ENCODE results near the gene GOLGA3. TPM values are rescaled to one million over a fixed set of nuclear protein-coding genes. Genes with fewer than 3 reads are reported as not detected.

GOLGA3 gene
- total RNA-seq, 1 experiment from 2014 or later, result 86.9 TPM

DNA sequence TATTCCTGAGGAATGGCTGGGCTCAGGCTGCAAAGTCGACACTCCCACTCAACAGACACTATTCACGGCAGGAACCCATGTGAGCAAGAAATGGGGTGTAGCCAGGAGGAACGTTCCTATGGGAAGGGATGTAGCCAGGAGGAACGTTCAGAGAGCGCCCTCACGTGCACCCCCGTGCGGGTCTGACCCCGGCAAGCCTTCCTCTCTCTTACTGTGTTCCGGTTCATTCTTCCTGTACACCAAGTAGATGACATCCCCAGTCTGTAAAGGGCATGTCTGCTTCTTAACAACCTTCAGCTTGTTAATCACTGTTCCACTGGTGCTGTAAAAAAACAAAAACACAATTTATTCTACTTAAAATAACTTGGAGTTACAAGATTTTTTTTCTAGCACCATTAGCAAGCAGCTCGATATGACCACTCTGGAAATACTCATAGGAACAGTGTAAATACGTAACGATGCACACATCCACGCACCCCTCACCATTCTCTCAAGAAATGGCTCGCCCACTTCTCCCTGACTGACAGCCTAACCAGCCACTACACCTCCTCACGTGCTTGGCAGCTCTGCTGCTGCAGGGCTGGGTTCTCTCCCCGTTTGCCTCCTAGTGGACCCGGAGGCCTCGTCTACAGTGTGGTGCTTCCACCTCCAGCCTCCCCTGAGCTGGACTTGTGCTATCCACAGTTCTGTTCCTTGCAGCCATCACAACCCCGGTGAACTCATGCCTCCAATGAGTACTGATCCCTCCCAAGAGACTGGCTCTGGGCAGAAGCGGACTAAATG is 43.6 kb upstream of the GOLGA3 start:
- Histone ChIP-seq H2AFZ (ENCODE audit: low read length) (no peak overlapping the region), H3K9me3 (ENCODE audit: low read length) (no peaks in the 10 kb centered on the region), H3K9ac (ENCODE audit: low read length) (no peak overlapping the region), H3K4me1 (ENCODE audit: insufficient read depth, low read length) (no peaks in the 10 kb centered on the region), H3K27me3 (ENCODE audit: low read length) (no peaks in the 10 kb centered on the region), H3F3A (ENCODE audit: low read length, unreplicated experiment) (no peaks in the 10 kb centered on the region), H3K4me3 (ENCODE audit: low read length) (no peak overlapping the region), H3K36me3 (ENCODE audit: low read depth, low read length) (peaks cover 32% of the 10 kb centered on the region), H4K20me1 (ENCODE audit: low read length) (no peaks in the 10 kb centered on the region), H3K79me2 (ENCODE audit: low read length) (no peaks in the 10 kb centered on the region), H3K9me2 (replicated peaks; ENCODE audit: low read length) (no peaks in the 10 kb centered on the region), H3K27ac (ENCODE audit: low read length) (no peak overlapping the region), H3K4me2 (ENCODE audit: low read length) (no peak overlapping the region)
- DNase-seq (no peak), ATAC-seq (no peak)
- ChIA-PET CTCF (no interaction called here), POLR2A (ENCODE audit: unreplicated experiment) (no interaction called here)
- TF ChIP-seq, protein P1, sequence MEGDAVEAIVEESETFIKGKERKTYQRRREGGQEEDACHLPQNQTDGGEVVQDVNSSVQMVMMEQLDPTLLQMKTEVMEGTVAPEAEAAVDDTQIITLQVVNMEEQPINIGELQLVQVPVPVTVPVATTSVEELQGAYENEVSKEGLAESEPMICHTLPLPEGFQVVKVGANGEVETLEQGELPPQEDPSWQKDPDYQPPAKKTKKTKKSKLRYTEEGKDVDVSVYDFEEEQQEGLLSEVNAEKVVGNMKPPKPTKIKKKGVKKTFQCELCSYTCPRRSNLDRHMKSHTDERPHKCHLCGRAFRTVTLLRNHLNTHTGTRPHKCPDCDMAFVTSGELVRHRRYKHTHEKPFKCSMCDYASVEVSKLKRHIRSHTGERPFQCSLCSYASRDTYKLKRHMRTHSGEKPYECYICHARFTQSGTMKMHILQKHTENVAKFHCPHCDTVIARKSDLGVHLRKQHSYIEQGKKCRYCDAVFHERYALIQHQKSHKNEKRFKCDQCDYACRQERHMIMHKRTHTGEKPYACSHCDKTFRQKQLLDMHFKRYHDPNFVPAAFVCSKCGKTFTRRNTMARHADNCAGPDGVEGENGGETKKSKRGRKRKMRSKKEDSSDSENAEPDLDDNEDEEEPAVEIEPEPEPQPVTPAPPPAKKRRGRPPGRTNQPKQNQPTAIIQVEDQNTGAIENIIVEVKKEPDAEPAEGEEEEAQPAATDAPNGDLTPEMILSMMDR (conservative IDR thresholded peaks at IDR 0.05; ENCODE audit: low read depth, low read length), result no peak
- TF ChIP-seq EZH2phosphoT487 (IDR thresholded peaks at IDR 0.05; ENCODE audit: borderline replicate concordance, low read length) (no peak), EZH2 (IDR thresholded peaks at IDR 0.05; ENCODE audit: low read length, unreplicated experiment) (no peak)
- intact Hi-C loops (cut with micrococcal nuclease), result no loop called here
- no TSS peak for BruUV-seq (replicated peaks)

DNA sequence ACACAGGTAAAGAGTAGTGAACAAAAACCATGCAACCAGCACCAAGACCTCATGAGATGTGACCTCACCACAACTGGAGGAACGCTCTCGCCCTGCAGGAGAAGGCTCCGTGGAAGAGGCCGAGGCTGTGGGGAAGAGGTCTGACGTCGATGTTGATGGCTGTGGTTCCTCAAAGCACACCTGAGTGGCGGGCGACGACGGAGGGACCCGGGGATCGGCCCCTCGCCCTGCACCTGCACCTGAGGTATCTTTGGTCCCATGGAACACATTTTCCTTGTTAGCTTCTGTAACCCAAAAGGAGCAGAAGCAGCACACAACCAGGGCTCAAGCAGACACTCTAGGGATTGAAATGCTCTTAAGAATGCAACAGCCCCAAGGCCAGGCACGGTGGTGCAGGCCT is 40.9 kb upstream of the GOLGA3 start:
- no peaks in the 10 kb centered on the region for H3K9me3 ChIP-seq (ENCODE audit: low read length)
- no peak for ATAC-seq
- H3K4me1 ChIP-seq (ENCODE audit: insufficient read depth, low read length), result no peaks in the 10 kb centered on the region
- H3K27me3 ChIP-seq (ENCODE audit: low read length), result no peaks in the 10 kb centered on the region
- POLR2A ChIA-PET (ENCODE audit: unreplicated experiment), result no interaction called here
- no peak overlapping the region for H2AFZ ChIP-seq (ENCODE audit: low read length)
- TF ChIP-seq, protein P1 (conservative IDR thresholded peaks at IDR 0.05; ENCODE audit: low read depth, low read length), result no peak
- TF ChIP-seq EZH2phosphoT487 (IDR thresholded peaks at IDR 0.05; ENCODE audit: borderline replicate concordance, low read length) (no peak), EZH2 (IDR thresholded peaks at IDR 0.05; ENCODE audit: low read length, unreplicated experiment) (no peak)
- H3K4me3 ChIP-seq (ENCODE audit: low read length), result no peak overlapping the region
- CTCF ChIA-PET, result no interaction called here
- no peak overlapping the region for H3K9ac ChIP-seq (ENCODE audit: low read length)
- no peaks in the 10 kb centered on the region for H3K79me2 ChIP-seq (ENCODE audit: low read length)
- BruUV-seq (replicated peaks), result no TSS peak
- no peaks in the 10 kb centered on the region for H3K9me2 ChIP-seq (replicated peaks; ENCODE audit: low read length)
- peaks cover 34% of the 10 kb centered on the region for H3K36me3 ChIP-seq (ENCODE audit: low read depth, low read length)
- H4K20me1 ChIP-seq (ENCODE audit: low read length), result no peaks in the 10 kb centered on the region
- no peak overlapping the region for H3K4me2 ChIP-seq (ENCODE audit: low read length)
- H3F3A ChIP-seq (ENCODE audit: low read length, unreplicated experiment), result no peaks in the 10 kb centered on the region
- intact Hi-C loops (cut with micrococcal nuclease), result no loop called here
- no peak for DNase-seq
- no peak overlapping the region for H3K27ac ChIP-seq (ENCODE audit: low read length)

DNA sequence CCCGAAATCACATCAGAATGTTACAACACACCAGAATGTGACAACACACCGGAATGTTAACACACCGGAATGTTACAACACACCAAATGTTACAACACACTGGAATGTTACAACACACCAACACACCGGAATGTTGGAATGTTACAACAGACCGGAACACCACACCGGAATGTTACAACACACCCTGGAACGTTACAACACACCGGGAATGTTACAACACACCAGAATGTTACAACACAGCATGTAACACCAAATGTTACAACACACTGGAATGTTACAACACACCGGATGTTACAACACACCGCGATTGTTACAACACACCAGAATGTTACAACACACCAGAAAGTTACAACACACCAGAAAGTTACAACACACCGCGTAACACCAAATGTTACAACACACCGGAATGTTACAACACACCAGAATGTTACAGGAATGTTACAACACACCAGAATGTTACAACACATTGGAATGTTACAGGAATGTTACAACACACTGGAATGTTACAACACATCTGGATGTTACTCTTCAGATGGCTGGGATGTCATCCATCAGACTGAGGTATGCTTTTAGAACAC is 37.7 kb upstream of the GOLGA3 start:
- BruUV-seq (replicated peaks), result no TSS peak
- peak; percentile 35 for DNase-seq
- no peaks in the 10 kb centered on the region for H3F3A ChIP-seq (ENCODE audit: low read length, unreplicated experiment)
- POLR2A ChIA-PET (ENCODE audit: unreplicated experiment), result no interaction called here
- H3K9me3 ChIP-seq (ENCODE audit: low read length), result no peaks in the 10 kb centered on the region
- H4K20me1 ChIP-seq (ENCODE audit: low read length), result no peaks in the 10 kb centered on the region
- no peaks in the 10 kb centered on the region for H3K27me3 ChIP-seq (ENCODE audit: low read length)
- H3K4me3 ChIP-seq (ENCODE audit: low read length), result no peak overlapping the region
- no peak for ATAC-seq
- H2AFZ ChIP-seq (ENCODE audit: low read length), result no peak overlapping the region
- H3K27ac ChIP-seq (ENCODE audit: low read length), result no peak overlapping the region
- no peaks in the 10 kb centered on the region for H3K4me1 ChIP-seq (ENCODE audit: insufficient read depth, low read length)
- H3K4me2 ChIP-seq (ENCODE audit: low read length), result no peak overlapping the region
- TF ChIP-seq EZH2 (IDR thresholded peaks at IDR 0.05; ENCODE audit: low read length, unreplicated experiment) (no peak), EZH2phosphoT487 (IDR thresholded peaks at IDR 0.05; ENCODE audit: borderline replicate concordance, low read length) (no peak)
- TF ChIP-seq, protein P1 (conservative IDR thresholded peaks at IDR 0.05; ENCODE audit: low read depth, low read length), result no peak
- intact Hi-C loops (cut with micrococcal nuclease), result no loop called here
- no peaks in the 10 kb centered on the region for H3K79me2 ChIP-seq (ENCODE audit: low read length)
- no peaks in the 10 kb centered on the region for H3K9me2 ChIP-seq (replicated peaks; ENCODE audit: low read length)
- CTCF ChIA-PET, result no interaction called here
- H3K9ac ChIP-seq (ENCODE audit: low read length), result no peak overlapping the region
- H3K36me3 ChIP-seq (ENCODE audit: low read depth, low read length), result peaks cover 30% of the 10 kb centered on the region
